Osteocyte (in vitro differentiated cells): ENCODE data around the gene SFTPB. TPM values are rescaled to one million over a fixed set of nuclear protein-coding genes. Genes with fewer than 3 reads are reported as not detected.

Experiments
- DNase-seq: peaks from one replicate; pipeline ENCODE4 v3.0.0; 2021; ENCODE audit warnings: mixed read lengths; ENCODE audit not compliant: unreplicated experiment; ENCODE audit errors: extremely low spot score
- H3K27ac Mint-ChIP-seq: one replicate; pipeline ENCODE4 v1.8.0; 2021; ENCODE audit warnings: mild to moderate bottlenecking, mixed read lengths; ENCODE audit not compliant: unreplicated experiment
- H3K27me3 Mint-ChIP-seq: one replicate; pipeline ENCODE4 v1.8.0; 2021; ENCODE audit warnings: mixed read lengths; ENCODE audit not compliant: unreplicated experiment
- H3K36me3 Mint-ChIP-seq: one replicate; pipeline ENCODE4 v1.8.0; 2021; ENCODE audit warnings: mixed read lengths; ENCODE audit not compliant: unreplicated experiment
- H3K4me1 Mint-ChIP-seq: one replicate; pipeline ENCODE4 v1.8.0; 2021; ENCODE audit warnings: mixed read lengths; ENCODE audit not compliant: unreplicated experiment
- H3K4me3 Mint-ChIP-seq: one replicate; pipeline ENCODE4 v1.8.0; 2021; ENCODE audit warnings: mild to moderate bottlenecking, moderate library complexity, mixed read lengths; ENCODE audit not compliant: unreplicated experiment
- H3K9me3 Mint-ChIP-seq: one replicate; pipeline ENCODE4 v1.8.0; 2021; ENCODE audit warnings: mixed read lengths; ENCODE audit not compliant: unreplicated experiment
- CTCF ChIP-seq: fragments of 200-600 bp; sonication (generic); IDR thresholded peaks from 2 replicates; pipeline ENCODE4 v1.5.0; 2021; ENCODE audit warnings: antibody characterized with exemption, mild to moderate bottlenecking, moderate library complexity
- total RNA-seq: library from RNA; stranded (reverse); gene quantifications from 2 replicates; pipeline ENCODE4 v1.2.1, GENCODE V29; 2021

SFTPB gene
- total RNA-seq, 1 donor from 2014 or later, result not detected

DNA sequence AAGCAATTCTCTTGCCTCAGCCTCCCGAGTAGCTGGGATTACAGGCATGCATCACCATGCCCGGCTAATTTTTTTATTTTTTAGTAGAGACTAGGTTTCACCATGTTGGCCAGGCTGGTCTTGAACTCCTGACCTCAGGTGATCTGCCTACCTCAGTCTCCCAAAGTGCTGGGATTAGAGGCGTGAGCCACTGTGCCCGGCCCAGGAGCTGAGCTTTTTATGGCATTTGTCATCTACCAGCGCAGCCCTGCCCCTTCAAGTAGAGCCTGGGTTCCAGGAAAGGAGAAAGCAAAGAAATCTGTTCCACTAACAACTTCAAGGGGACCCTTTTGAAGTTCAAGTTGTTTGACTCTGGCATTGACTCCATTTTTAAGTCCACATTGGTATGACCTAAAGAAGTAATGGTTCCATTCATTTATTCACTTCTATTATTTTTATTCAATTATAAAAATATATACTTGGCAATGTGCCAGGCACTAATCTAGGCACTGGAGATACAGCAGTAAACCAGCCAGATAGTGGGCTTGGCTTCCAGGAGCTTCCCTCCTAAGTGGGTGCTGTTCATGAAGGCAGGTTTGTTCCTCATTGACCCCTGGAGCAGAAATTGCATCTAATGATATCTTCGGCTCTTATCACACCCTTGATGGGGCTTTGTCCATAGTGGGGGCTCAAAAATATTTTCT, 8.0 kb upstream of the SFTPB start:
- no peaks in the 10 kb centered on the region for H3K9me3 Mint-ChIP-seq
- no peak for DNase-seq
- no peak for TF ChIP-seq CTCF
- H3K36me3 Mint-ChIP-seq, result no peaks in the 10 kb centered on the region
- no peak overlapping the region for H3K4me3 Mint-ChIP-seq
- peaks cover 30% of the 10 kb centered on the region for H3K4me1 Mint-ChIP-seq
- no peak overlapping the region for H3K27ac Mint-ChIP-seq
- peaks cover 13% of the 10 kb centered on the region for H3K27me3 Mint-ChIP-seq

GRCh38 chr2:85675427-85675826, 7.4 kb upstream of the SFTPB start:
- TF ChIP-seq CTCF, result no peak
- H3K27ac Mint-ChIP-seq, result no peak overlapping the region
- peaks cover 16% of the 10 kb centered on the region for H3K27me3 Mint-ChIP-seq
- no peaks in the 10 kb centered on the region for H3K9me3 Mint-ChIP-seq
- H3K36me3 Mint-ChIP-seq, result no peaks in the 10 kb centered on the region
- no peak for DNase-seq
- peaks cover 30% of the 10 kb centered on the region for H3K4me1 Mint-ChIP-seq
- H3K4me3 Mint-ChIP-seq, result no peak overlapping the region

DNA sequence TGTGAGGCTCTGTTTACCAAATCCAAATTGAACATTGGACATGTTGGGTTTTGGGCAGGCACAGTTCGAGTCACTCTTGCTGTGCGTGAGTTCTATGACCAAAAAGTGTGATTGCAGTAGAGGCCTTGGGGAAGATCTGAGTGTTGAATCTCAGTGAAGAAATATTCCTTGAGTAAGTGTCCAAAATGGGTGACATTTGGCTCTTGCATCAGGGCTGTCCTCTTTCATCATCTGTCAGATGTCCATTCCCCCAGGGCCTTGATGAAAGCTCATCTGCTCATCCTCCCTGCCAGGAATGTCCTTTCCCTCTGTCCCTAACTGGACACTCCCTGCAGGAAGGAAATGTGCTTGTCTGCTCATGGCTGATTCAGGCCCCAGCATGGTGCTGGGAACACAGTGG, 6.4 kb upstream of the SFTPB start:
- Mint-ChIP-seq H3K4me1 (peaks cover 28% of the 10 kb centered on the region), H3K27ac (no peak overlapping the region), H3K9me3 (no peaks in the 10 kb centered on the region), H3K36me3 (no peaks in the 10 kb centered on the region), H3K27me3 (peaks cover 16% of the 10 kb centered on the region), H3K4me3 (no peak overlapping the region)
- DNase-seq, result no peak
- no peak for TF ChIP-seq CTCF

DNA sequence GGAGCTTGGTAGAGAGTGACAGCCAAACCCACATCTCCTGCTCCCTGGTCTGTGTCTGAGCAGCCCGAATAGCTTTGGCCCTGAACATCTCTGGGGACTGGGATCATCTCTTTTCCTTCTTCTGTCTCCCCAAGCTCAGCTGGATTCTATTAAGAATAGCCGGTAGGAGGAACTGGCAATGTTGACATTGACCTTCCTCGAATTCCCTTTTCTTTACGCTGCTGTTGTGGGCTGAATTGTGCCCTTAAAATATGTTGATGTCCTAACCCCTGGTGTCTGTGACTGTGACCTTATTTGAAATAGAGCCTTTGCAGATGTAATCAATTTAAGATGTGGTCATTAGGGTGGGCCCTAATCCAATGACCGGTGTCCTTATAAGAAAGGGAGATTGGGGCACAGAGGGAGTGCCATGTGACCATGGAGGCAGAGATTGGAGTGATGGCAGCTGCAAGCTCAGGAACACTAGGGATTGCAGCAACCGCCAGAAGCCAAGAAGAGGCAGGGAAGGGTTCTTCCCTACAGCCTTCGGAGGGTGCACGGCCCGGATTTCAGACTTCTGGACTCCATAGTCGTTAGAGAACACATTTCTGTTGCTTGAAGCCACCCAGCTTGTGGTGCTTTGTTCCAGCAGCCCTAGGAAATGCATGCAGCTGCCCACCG, 5.8 kb upstream of the SFTPB start:
- DNase-seq, result no peak

More for the DNA sequence above, 5.8 kb upstream of the SFTPB start:
- Mint-ChIP-seq H3K4me3 (no peak overlapping the region), H3K27ac (no peak overlapping the region), H3K9me3 (no peaks in the 10 kb centered on the region), H3K27me3 (peaks cover 16% of the 10 kb centered on the region), H3K36me3 (no peaks in the 10 kb centered on the region), H3K4me1 (peaks cover 24% of the 10 kb centered on the region)
- TF ChIP-seq CTCF, result no peak
